Vagina (tissue), 2 donors: ENCODE measurements around the gene MAST4. TPM values are rescaled to one million over a fixed set of nuclear protein-coding genes. Genes with fewer than 3 reads are reported as not detected.
A peak's percentile ranks its signal among the peaks of the same experiment; 100 is the strongest.

ENCODE experiments used
- DNase-seq, 2 donors: peaks; one replicate each; pipeline ENCODE4 v3.0.0-alpha.2; 2017; ENCODE audit errors: extremely low spot score in 2 of 2
- H3K27ac ChIP-seq: fragments of 200-600 bp; sonication (generic); one replicate; pipeline ENCODE4 v1.5.1; 2019
- H3K27me3 ChIP-seq: fragments of 200-600 bp; sonication (generic); one replicate; pipeline ENCODE4 v1.5.1; 2019
- H3K36me3 ChIP-seq, 2 donors: fragments of 200-600 bp; sonication (generic); one replicate each; pipeline ENCODE4 v1.5.1; 2017 to 2019
- H3K4me1 ChIP-seq: fragments of 200-600 bp; sonication (generic); one replicate; pipeline ENCODE4 v1.5.1; 2019
- H3K4me3 ChIP-seq, 2 donors: fragments of 200-600 bp; sonication (generic); 1 replicate in 1 of 2; 2 replicates in 1 of 2; pipeline ENCODE4 v1.5.1; 2016 to 2019
- H3K9me3 ChIP-seq: fragments of 200-600 bp; sonication (generic); one replicate; pipeline ENCODE4 v1.5.1; 2019
- CTCF ChIP-seq, 3 experiments: fragments of 450-650 bp in 2 of 3; fragments of 200-600 bp in 1 of 3; sonication (generic) in 1 of 3; IDR thresholded peaks; one replicate each; pipeline ENCODE4 v1.5.1; 2017 to 2019; ENCODE audit warnings: antibody characterized with exemption in 3 of 3, mild to moderate bottlenecking in 2 of 3, moderate library complexity in 2 of 3
- POLR2A ChIP-seq, 2 donors: fragments of 450-650 bp; IDR thresholded peaks; one replicate each; pipeline ENCODE4 v1.6.1; 2017; ENCODE audit warnings: antibody characterized with exemption in 2 of 2, mild to moderate bottlenecking in 2 of 2, moderate library complexity in 2 of 2
- POLR2AphosphoS5 ChIP-seq, 2 donors: sonication (generic); formaldehyde crosslinking; IDR thresholded peaks; one replicate each; pipeline ENCODE4 v1.9.0; 2017; ENCODE audit warnings: antibody characterized with exemption in 2 of 2, mild to moderate bottlenecking in 2 of 2, low read depth in 1 of 2; ENCODE audit not compliant: insufficient read depth in 1 of 2
- intact Hi-C: fragments of 100-400 bp; cut with DNase I; formaldehyde crosslinking; loops from one replicate; pipeline ENCODE4 v1.15.1; 2023
- total RNA-seq: library from RNA; depleted of rRNA; stranded (reverse); fragments of >200 nt; gene quantifications from one replicate; pipeline ENCODE4 v1.2.3, GENCODE V29; 2016

The MAST4 gene
- total RNA-seq, 1 donor from 2014 or later = 85.9 TPM

GRCh38 chr5:66828046-66828547 is 231.9 kb downstream of the MAST4 start:
- H3K9me3 ChIP-seq = no peaks in the 10 kb centered on the region
- H3K27me3 ChIP-seq = no peaks in the 10 kb centered on the region
- intact Hi-C loops = no loop called here
- H3K27ac ChIP-seq = no peak overlapping the region
- no peak for TF ChIP-seq CTCF (IDR thresholded peaks at IDR 0.05)
- no peak for TF ChIP-seq POLR2AphosphoS5 (IDR thresholded peaks at IDR 0.05; ENCODE audit: insufficient read depth in 1 of 2, low read depth in 1 of 2)
- TF ChIP-seq POLR2A (IDR thresholded peaks at IDR 0.05) = no peak
- peaks cover 13% of the 10 kb centered on the region for H3K4me1 ChIP-seq
- no peaks in the 10 kb centered on the region for H3K36me3 ChIP-seq
- DNase-seq = no peak
- peak overlapping the region; percentile 33 to 40 for H3K4me3 ChIP-seq

- DNase-seq = no peak
- intact Hi-C loops = no loop called here
- H3K4me1 ChIP-seq = peaks cover 13% of the 10 kb centered on the region
- H3K27me3 ChIP-seq = no peaks in the 10 kb centered on the region
- H3K27ac ChIP-seq = peak overlapping the region; percentile 46
- TF ChIP-seq POLR2AphosphoS5 (IDR thresholded peaks at IDR 0.05; ENCODE audit: insufficient read depth in 1 of 2, low read depth in 1 of 2) (peak in 1 of 2 donors; percentile 59), POLR2A (IDR thresholded peaks at IDR 0.05) (no peak)
- H3K36me3 ChIP-seq = no peaks in the 10 kb centered on the region
- H3K9me3 ChIP-seq = no peaks in the 10 kb centered on the region
- peak overlapping the region; percentile 33 to 40 for H3K4me3 ChIP-seq
These were observed 232.6 kb downstream of the MAST4 start for GRCh38 chr5:66828548-66829357.

GRCh38 chr5:66829358-66829674 is 233.1 kb downstream of the MAST4 start:
- no peak for DNase-seq
- H3K4me3 ChIP-seq = peak overlapping the region; percentile 33 to 40
- intact Hi-C loops = no loop called here
- TF ChIP-seq POLR2A (IDR thresholded peaks at IDR 0.05) = no peak
- no peak for TF ChIP-seq POLR2AphosphoS5 (IDR thresholded peaks at IDR 0.05; ENCODE audit: insufficient read depth in 1 of 2, low read depth in 1 of 2)
- no peak for TF ChIP-seq CTCF (IDR thresholded peaks at IDR 0.05)
- H3K27ac ChIP-seq = peak overlapping the region; percentile 46
- H3K4me1 ChIP-seq = peaks cover 13% of the 10 kb centered on the region
- no peaks in the 10 kb centered on the region for H3K36me3 ChIP-seq
- no peaks in the 10 kb centered on the region for H3K27me3 ChIP-seq
- H3K9me3 ChIP-seq = no peaks in the 10 kb centered on the region

GRCh38 chr5:66829826-66830225 is 233.6 kb downstream of the MAST4 start:
- intact Hi-C loops = no loop called here
- Histone ChIP-seq H3K4me3 (no peak overlapping the region), H3K27me3 (no peaks in the 10 kb centered on the region), H3K4me1 (peaks cover 13% of the 10 kb centered on the region), H3K36me3 (no peaks in the 10 kb centered on the region), H3K27ac (peak overlapping the region; percentile 46), H3K9me3 (no peaks in the 10 kb centered on the region)
- no peak for DNase-seq
- TF ChIP-seq POLR2A (IDR thresholded peaks at IDR 0.05) = no peak
- no peak for TF ChIP-seq CTCF (IDR thresholded peaks at IDR 0.05)
- no peak for TF ChIP-seq POLR2AphosphoS5 (IDR thresholded peaks at IDR 0.05; ENCODE audit: insufficient read depth in 1 of 2, low read depth in 1 of 2)

- Histone ChIP-seq H3K9me3 (no peaks in the 10 kb centered on the region), H3K4me1 (peaks cover 13% of the 10 kb centered on the region), H3K4me3 (no peak overlapping the region), H3K36me3 (no peaks in the 10 kb centered on the region), H3K27ac (no peak overlapping the region), H3K27me3 (no peaks in the 10 kb centered on the region)
- DNase-seq = no peak
- TF ChIP-seq CTCF (IDR thresholded peaks at IDR 0.05) (no peak), POLR2AphosphoS5 (IDR thresholded peaks at IDR 0.05; ENCODE audit: insufficient read depth in 1 of 2, low read depth in 1 of 2) (no peak), POLR2A (IDR thresholded peaks at IDR 0.05) (no peak)
- intact Hi-C loops = no loop called here
These were observed 234.4 kb downstream of the MAST4 start for GRCh38 chr5:66830636-66831035.
